GM12892 (cell line): ENCODE results near the gene CBLN1.

Experiments used
- POLR2A ChIP-seq: IDR thresholded peaks from 2 replicates; pipeline ENCODE4 v1.6.1; 2011; ENCODE audit warnings: low read depth, low read length, control low read depth
- POLR2AphosphoS5 ChIP-seq: IDR thresholded peaks from 2 replicates; pipeline ENCODE4 v1.6.1; 2011; ENCODE audit warnings: low read depth, low read length, control low read depth
- TAF1 ChIP-seq: IDR thresholded peaks from 2 replicates; pipeline ENCODE4 v1.6.1; 2011; ENCODE audit warnings: low read depth, mild to moderate bottlenecking, control low read depth, low read length, borderline replicate concordance

- TF ChIP-seq POLR2AphosphoS5 = no peak
- no peak for TF ChIP-seq POLR2A
- no peak for TF ChIP-seq TAF1
These were observed 6.4 kb downstream of the CBLN1 start for GRCh38 chr16:49275050-49275730.
